GM19324 (cell line): ENCODE results near the gene NDUFS6.
"Not testable (repeated sequence)": the region's sequence is repeated elsewhere in the genome, so short reads cannot be mapped to it uniquely, and the experiment has no call there.

Source experiments
- ATAC-seq: cut with Tn5 transposase; IDR thresholded peaks from one replicate; pipeline ENCODE4 v1.9.1; 2021; ENCODE audit warnings: mild to moderate bottlenecking, moderate library complexity; ENCODE audit not compliant: unreplicated experiment, low FRiP score

Gene NDUFS6

DNA sequence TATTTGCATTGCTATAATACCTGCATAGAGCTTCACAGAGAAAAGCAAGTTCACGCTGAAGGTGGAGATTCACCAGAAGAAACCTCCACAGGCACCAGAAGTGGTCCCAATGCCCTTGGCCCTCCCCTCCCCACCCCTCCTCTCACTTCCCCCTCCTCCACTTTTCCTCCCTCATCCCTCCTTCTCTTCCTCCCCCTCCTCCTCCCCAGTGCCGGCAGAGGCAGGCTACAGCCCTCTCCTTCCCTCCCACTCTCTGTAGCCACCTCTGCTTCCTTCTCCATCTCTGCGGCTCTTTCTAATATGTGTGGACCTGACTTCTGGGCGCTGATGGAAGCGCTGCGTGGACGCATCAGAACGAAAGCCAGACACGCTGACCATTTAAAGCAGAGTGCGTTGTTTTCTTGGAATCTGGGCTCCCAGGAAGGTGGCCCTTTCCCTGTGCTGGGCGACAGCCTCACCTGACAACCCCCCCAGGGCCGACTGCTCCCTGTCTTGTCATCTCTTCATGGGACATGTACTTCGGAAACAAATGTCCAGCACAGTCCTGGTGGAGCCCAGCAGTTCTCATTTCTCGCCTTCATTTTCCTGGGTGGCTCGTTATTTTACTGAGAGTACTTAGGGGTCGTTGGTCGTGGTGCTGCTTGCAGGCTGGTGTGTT lies 29.5 kb downstream of the NDUFS6 start:
- ATAC-seq = no peak

DNA sequence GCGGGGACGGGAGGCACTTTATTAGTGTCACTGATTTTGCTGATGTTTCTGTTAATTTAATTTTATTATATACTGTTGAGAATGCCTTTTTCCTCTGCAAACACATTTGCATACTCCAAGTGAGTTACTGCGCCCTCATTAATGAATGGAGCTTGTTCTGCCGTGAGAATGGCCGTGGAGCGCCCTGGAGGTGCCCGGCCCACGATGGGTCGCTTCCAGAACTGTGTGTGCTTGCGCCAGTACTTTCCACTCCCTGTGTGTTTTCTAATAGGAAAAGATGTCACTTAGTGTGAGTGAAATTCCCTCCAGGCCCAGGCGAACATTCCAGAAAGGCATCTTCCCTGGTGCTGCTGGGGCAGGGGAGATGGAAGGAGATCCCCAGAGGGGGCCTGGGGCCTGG lies 30.1 kb downstream of the NDUFS6 start:
- ATAC-seq = no peak

DNA sequence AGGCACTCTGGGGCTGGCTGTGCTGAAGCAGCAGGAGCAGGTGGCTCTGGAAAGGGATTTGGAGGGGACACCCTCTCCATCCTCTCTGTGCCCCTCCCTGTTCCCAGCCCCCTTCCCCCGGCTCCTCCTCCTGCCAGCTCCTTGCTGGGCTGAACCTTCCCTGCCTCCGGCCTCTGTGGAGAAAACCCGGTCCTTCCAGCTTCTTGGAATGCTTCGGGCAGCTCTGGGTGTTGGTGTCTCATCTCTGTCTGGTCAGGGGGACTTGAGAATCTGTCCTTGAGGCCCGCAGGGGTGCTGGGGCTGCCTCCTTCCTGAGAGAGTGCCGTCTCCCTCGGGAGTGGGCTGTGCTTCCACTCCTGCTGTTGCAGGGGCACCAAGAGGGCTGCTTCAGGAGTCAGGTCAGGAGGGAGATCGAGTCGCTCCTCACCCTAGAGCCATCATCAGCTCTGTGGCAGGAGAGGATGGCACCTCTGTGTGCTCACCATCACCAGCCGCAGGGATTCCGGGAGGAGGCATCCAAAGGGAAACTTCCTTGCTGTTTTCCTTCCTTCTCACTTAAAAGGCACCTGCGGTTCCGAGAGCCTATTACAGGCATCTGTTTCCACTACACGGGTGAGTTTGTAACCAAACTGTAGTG lies 30.6 kb downstream of the NDUFS6 start:
- no peak for ATAC-seq

DNA sequence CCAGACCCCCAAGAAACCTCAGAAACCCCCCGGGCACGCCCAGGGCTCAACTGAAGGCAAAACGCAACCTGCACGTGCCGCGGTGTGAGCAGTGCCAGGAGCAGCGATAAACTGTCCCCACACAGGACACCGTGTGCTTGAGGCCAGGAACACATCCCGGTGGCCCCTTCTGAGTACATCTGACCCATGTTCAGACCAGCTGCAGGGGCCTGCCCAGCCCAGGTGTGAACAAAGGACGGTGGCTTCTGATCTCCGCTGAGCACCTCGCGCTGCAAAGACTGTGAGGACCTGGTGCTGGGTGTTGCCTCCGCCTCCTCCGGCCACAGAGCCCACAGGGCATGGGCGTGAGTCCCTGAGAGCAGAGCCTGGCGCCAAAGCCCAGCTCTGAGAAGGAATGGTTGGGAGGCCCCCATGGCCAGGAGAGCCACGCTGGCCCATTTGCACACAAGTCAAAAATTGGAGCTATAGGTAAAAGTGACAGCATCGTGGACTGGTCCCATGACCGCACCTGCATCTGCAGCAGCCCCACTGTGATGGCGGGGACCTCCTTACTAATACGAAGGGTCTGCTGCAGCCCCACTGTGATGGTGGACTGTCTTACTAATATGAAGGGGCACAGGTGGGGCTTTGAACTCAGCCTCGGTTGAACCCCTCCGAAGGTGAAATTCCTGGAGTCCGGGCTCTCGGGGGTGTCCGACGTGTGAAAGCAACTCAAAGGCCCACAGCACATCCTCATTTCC lies 31.5 kb downstream of the NDUFS6 start:
- ATAC-seq = no peak

DNA sequence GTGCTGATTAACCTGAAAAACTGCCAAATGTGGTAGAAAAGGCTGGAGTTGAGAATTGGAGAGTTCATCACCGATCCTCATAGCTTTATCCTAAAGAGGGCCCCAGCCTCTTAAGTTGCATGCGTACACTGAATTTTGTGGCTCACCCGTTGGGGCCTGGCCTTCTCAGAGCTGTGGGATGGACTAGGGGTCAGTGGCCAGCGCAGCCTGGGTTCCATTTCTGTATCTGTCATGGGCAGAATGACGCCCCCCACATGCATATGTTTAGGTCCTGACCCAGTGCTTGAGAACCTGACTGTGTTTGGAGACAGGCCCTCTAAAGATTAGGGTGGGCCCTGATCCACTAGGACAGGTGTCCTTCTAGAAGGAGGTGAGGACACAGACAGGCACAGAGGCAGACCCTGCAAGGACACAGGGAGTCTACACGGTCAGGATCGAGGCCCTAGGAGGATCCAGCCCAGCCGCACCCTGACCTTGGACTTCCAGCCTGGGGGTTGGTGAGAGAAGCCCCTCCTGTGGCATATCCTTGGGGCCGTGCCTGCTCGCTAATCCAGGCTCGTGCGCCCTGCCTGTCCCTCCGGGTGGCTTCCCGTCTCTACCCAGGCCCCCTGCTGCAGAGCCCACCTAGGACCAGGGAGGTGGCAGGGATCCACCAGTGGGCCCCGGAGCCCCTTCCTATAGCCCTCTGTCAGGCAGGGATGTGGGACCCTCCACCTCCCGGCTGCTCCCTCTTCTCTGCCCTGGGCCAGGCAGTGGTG lies 32.2 kb downstream of the NDUFS6 start:
- no peak for ATAC-seq

DNA sequence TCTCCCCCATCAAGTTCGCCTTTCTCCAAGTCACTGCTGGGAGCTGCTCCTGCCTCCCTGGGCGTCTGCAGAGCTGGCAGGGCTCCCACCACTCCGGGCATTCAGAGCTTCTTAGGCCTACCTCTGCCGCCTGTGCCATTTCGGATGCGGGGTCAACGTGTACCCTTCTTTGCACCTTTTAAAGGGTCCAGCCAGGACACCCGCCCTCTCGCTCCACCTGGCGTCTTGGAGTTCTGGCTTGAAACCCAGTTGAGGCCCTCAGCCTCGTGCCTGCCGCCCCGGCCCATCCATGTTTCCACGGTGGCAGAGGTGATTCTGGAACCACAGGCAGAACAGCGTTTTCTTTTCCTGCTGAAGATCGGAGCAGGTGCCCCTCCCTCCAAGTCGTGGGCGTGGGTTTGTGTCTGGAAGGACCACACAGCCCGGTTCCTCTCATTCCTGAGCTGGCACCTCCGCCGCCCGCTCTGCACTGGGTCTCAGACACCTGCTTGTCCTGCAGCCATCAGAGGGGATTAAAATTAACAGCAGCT lies 32.9 kb downstream of the NDUFS6 start:
- no peak for ATAC-seq

DNA sequence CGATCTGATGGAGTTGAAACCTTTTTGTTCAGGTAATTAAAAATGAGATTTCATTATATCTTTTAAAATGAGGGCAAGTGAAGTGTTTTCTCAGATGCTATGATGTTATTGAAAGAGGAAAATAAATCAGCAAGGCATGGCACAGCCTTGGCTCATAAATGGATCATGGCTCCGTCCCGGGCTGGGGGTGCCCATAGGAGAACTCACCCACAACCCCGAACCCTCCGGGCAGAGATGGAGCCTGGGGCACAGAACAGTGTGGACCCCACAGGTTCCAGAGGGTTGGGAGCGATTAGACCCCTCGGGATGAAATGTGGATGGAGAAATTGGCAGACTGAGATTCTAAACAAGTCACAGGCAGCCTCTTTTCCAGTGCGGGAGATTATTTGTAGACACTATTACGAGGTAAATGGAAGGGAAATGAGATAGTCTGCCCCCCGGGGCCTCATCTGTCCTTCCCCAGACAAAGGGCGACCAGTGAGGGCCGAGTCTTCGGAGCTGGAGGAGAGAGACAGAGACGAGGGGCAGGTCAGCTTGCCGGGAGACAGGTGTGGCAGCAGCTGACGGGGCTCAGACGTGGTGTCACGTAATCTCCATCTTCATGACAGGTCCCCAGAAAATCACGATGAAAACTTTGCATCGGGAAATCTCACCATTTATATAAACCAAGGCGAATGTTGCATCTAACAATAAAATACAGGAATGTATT lies 33.7 kb downstream of the NDUFS6 start:
- no peak for ATAC-seq

DNA sequence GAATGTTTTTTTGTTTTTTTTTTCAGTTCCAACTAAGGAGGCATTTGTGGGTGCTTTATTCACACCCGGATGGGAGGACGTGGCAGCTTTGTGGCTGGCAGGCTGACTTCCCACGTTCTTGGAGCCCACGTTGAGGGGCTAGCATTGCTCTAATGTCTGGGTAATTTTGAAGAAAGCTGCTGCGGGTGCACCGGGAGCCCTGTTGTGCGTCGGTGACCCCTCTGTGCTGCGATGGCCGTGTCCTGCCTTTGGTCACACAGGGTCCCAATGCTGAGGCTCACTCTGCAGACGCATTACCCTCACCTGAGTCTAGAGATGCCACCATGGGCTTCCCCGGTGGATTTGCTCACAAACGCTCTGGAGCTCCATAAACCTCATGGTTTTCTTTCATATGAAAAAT lies 34.2 kb downstream of the NDUFS6 start:
- no peak for ATAC-seq

DNA sequence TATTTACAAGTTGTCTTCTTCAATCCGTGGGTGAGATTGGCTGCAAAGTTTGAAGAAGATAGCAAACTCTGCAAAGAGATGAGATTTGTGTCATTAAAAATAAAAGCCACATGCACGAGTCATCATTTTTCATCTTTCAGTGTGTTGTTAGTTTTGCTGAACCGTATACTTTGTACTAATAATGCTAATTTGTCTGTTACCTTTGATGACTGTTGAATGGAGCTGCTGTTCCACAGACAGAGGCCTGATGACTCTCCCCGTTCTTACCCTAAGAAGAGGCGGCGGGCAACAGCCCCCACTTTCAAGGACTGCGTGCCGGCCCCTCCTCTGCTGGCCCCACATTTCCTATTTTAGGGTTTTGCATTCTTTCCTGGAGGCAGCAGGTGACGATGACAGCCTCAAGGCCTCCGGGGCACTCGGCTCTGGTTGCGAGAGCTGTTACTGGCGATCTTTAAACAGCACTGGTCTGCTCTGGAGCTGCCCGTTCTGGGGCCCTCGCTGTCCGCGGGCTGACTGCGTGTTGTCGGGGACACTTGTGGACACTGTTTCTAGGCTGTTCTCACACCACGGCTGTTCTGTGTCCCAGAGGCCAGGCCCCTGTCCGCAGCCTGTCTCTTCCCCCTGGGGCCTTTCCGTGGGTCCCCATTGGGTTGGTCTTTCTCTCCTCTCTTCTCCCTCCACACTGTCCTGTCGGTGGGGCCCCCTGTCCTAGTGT lies 35.1 kb downstream of the NDUFS6 start:
- ATAC-seq = no peak

DNA sequence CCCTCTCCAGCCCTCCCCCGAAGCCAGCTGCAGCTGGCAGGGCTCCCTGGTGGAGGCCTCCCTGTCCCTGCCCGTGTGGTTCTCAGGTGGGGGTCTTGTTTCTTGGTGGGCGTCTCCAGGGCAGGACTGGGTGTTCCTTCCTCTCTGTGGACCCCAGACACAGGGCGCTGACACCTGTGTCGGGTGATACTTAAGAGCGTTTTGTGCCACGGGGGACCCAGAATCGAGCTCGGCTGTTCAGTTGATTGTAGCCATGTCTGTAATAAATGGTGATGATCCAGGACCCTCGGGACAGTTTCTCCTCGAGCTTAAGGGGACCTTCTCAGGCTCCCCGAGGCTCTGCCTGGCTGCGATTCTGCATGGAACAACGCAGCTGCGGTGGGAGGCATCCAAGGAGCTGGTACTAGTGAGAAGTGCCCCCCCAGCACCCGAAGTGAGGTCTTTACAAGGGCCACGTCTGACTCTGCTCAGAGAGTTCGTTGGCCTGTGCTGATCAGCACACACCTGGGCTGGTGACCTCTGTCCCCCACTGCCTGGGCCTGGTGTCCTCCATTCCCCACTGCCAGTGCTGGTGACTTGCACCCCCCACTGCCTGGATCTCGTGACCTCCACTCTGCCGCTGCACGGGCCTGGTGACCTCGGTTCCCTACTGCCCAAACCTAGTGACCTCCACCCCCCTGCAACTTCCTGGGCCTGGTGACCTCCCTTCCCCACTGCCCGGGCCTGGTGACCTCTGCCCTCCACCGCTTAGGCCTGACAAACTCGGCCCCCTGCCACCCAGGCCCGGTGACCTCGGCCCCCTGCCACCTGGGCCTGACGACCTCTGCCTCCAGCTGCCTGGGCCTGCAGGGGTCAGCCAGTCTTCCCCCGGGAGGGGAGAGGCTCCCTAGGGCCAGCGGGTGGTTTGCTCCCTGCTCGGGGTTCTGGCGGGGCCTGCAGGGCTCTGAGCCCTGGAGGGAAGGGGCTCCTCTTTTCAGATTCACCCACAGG lies 36.0 kb downstream of the NDUFS6 start:
- no peak for ATAC-seq

DNA sequence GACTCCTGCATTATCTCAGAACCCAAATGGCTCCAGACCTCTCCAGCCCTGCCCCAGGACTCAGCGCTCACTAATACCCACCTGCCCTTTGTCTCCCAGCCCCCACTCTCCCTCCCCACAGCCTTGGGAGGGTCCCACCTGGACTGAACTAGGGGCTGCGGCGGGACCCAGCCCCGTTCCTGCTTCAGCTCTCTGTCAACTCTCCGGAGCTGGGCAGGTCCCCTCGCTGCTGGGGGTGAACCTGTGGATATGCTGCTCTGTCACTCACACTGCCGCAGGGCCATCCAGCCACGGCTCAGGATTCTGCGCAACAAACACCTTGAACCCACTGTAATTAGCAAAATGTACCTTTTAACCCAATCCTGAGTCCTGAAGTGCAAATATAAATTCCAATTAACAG lies 36.8 kb downstream of the NDUFS6 start:
- ATAC-seq = no peak

DNA sequence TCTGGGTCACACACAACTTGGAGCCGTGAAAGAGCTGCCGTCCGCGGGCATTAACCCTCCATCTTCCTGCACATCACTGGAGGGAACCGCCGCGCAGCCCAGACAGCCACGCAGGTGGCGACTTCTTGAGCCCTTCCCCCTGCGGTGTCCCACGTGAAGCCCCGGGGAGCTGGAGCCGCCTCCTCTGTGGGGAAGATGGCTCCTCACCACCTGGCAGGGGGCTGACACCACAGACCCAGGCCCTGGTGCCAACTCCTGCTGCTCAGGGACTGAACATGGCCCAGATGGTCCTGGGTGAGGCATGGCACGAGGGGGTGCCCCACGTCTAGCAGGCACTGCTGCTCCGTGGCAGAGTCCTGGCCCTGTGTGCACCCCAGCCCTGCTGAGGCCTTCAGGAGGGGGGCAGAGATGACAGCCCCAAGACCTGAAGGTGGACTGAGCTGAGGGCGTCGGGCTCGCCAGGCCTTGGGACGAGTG lies 38.9 kb downstream of the NDUFS6 start:
- no peak for ATAC-seq

DNA sequence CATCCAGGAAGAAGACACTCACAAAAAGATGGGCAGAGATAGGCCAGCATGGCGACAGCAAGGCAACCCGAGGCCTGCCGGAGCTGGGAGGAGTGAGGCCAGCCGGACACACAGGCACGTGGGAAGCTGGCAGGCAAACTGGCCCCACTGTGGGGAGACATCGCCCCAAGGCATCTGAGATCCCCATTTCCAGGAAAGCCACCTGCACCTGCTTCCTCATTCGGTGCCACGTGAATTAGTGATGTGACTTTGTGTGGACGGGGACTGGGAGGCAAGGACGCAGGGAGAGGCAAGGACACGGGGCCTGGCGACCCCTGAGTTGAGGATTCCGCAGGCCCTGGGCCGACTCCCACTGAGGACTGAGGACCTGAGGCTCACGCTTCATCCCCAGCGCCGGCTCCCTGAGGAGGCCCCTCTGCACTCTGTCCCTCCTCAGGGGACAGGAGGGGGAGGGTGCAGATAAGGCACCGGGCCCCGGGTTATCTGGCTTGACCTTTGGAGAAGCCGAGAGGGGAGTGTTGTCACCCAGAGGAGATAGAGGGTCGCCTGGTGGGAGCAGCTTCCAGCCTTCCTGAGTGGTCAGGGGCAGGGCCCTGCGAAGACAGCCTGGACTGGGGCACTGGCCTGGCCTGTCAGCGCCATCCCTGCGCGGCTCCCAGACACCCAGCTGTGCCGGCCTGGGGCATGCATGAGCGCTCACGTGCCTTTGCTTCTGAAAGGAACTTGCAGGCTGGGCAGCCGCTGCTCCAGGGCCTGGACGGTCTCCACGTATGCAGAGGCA lies 39.7 kb downstream of the NDUFS6 start:
- ATAC-seq = no peak

DNA sequence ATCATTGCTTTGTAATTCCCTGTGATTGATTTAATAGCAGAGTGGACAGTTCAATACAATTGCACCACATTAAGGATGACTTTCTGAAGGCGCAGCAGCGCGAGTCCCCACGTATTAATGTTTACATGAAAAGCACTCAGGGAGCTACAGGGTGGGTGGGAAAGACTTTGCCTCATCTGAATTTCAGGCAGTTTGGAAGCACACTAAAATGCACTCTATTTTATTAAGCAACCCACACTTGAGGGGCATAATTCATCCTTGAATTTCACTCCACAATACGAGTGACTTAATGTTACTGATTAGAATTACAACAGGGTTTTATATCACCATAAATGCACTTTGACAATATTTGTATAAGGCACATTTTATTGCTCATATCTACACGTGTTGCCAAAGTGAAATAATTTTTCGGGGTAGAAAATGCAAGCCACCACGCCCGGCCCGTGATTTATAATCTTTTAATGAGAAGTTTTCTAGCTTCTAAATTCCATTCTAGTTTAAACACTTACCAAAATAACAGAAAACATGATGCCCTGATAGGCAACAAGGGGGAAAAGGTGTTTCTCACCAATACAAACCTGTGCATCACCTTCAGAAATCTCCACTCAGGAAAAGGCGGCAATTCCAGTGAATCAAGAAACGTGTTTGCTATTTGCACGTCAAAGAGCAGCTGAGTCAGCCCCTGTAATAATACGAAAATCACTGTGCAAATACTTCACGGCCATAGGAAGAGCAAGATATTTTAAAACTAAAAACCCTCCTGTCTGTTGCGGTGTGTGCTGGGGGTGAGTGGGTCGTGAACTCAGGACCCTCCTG lies 41.0 kb downstream of the NDUFS6 start:
- ATAC-seq = no peak

DNA sequence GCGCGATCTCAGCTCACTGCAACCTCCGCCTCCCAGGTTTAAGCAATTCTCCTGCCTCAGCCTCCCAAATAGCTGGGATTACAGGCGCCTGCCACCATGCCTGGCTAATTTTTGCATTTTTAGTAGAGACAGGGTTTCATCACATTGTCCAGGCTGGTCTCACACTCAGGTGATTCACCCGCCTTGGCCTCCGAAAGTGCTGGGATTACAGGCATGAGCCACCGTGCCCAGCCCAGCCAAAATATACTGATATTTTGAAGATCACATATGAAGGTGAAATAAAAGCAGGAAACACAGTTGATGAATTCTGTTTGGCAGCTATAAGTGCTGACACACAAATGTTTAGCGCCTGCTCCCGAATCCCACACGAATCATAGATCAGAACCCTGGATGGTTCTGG lies 42.6 kb downstream of the NDUFS6 start:
- ATAC-seq = not testable (repeated sequence)

DNA sequence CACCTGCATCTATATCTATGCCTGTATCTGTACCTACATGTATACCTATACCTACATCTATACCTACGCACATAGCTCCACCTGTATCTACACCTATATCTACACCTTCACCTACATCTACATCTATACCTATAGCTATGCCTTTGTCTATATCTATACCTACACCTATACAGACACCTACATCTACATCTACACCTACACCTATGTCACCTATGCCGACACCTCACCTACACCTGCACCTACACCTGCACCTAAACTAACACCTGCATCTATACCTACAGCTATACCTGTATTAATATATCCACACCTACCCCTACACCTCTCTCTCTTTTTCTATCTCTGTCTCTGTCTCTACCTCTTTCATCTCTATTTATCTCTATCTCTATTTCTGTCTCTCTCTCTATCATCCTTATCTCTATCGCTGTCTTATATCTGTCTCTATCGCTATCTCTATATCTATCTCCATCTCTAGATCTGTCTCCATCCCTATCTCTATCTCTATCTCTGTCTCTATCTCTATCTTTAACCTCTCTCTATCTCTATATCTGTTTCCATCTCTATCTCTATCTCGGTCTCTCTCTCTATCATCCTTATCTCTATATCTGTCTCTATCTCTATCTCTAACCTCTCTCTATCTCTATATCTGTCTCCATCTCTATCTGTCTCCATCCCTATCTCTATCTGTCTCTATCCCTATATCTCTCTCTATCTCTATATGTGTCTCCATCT lies 43.7 kb downstream of the NDUFS6 start:
- no peak for ATAC-seq
